GM18873 (cell line): ENCODE results near the gene GEN1.
A peak's percentile ranks its signal among the peaks of the same experiment; 100 is the strongest.

Experiments used
- ATAC-seq: cut with Tn5 transposase; IDR thresholded peaks from one replicate; pipeline ENCODE4 v1.9.1; 2021; ENCODE audit warnings: mild to moderate bottlenecking, moderate library complexity, moderate number of reproducible peaks; ENCODE audit not compliant: unreplicated experiment, low FRiP score

Gene GEN1

DNA sequence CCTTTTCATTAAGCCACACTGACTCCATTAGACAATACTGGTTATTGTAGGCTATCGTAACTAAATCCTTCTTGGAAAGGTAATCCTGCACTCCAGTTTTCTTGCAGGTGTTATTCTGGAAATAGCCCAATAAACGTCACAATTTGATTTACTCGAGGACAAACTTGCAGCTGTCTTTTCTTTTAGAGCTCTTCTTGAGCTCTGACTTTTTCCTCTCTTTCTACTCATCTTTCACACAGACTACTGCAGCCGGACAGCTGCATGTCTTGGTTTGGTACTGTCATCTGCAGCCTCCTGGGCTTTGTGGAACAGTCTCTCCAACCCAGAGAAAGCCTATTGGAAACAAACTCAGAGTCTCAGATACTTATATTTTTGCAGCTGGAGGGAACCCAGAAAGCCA lies 39.4 kb downstream of the GEN1 start:
- no peak for ATAC-seq

DNA sequence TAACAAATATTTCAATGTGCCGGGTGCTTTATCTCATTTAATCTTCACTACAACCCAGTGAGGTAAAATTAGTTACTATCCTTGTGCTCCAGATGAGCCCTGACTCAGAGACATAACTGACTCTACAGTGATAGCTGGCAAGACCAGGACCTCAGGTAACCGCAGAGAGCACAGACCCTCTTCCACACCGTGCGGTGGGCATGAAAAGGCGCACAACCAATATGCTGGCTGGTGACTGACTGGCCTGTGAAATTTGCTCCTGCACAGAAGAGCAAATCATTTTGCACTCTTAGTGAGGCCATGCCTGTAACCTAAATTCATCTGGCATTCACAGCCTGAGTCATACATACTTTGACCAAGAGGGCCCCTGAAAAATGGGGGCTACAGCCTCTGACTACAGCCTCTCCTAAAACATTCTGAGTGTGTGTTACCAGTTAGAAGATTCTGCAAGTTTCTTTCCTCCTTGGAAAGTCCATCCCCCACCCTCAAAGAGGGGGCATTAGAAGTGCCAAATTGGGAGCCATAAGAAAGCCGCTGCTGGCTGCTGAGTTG lies 39.9 kb downstream of the GEN1 start:
- ATAC-seq: no peak

DNA sequence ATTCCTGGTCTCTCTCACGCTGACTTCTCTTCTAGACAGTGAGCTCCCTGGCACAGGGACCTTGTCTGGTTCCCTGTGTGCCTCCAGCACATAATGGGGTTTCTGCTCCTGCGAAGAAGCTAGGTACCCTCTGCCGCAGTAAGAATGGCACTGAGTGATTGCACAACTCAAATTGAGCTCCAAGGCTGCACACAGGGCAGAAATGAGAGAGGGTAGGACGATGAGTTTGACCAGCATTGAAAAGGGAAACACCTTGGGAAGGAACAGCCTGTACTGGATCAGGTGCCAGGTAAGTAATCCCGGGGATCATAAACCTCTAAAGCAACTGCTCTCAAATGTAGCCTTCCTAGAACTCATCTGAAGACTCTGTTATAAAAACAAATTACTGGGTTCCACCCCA lies 41.4 kb downstream of the GEN1 start:
- no peak for ATAC-seq

DNA sequence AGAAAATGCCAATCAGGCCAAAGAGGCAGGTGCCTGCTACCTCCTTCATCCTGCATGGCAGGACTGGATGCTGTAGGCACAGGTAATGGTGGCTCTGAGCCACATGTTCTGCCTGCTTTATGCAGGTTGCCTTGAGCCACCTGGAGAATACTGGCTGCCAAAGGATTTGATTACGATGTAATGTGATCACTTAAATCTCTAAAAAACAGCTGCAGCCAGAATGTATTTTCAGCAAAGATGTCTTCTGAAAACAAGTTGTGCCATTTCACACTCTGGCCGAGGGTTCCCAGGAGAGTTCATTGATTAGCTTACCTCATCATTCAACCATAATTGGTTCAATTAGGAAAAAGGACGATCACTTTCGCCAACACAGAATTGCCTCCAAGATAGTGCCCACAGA lies 44.4 kb downstream of the GEN1 start:
- ATAC-seq: no peak

DNA sequence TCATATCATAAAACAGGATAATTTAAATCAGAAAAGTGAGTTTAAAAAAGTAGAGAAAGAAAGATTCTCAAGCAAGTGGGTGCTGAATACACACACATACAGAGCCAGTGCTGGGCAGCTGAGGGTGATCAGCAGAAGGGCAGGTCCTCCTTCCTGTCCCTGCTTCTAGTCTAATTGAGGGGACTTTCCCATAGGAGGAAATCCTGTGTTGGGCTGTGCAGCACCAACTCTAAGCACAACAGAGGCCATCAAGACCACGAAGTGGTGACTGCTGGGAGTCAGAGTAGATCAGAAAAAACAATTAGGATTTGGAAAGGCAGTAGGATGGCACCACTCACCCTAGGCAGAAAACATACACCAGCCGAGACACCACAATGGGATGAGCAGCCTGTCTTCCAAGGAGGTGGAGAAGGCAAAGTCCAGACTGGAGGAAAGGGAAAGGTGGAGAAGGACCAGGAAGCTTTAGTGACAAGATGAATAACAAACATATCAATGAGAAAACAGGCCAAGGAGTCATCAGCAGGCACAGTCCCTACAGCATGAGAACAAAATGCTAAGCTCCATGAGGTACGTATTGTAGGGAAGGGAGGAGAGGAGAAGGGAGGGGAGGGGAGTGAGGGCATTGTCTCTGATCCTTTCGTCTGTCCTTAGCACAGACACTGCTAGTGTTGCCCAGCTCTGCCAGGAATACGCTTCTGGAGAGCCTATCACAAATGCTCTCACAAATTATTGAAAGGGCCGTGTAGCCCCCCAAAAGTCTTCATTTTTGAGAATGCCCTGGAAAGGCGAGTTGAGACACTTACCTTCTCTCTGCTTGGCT lies 45.6 kb downstream of the GEN1 start:
- ATAC-seq: no peak

DNA sequence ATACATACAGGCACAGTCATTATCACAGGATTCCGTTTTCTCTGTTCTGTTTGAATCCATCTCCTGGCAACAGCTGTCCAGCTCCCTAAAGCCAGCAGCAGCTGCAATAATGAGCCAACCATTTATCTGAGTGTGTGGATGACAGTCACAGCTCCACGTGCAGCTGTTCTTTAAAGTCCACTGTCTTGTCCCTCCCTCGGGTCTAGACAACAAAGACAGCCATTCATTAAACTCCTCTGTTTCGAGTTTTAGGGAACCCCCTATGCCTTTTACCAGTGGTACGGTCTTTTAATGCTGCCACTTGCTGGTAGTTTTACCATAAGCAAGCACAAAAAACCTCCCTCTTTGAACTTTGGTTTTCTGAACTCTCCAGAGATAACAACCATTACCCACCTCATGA lies 46.3 kb downstream of the GEN1 start:
- ATAC-seq: no peak

DNA sequence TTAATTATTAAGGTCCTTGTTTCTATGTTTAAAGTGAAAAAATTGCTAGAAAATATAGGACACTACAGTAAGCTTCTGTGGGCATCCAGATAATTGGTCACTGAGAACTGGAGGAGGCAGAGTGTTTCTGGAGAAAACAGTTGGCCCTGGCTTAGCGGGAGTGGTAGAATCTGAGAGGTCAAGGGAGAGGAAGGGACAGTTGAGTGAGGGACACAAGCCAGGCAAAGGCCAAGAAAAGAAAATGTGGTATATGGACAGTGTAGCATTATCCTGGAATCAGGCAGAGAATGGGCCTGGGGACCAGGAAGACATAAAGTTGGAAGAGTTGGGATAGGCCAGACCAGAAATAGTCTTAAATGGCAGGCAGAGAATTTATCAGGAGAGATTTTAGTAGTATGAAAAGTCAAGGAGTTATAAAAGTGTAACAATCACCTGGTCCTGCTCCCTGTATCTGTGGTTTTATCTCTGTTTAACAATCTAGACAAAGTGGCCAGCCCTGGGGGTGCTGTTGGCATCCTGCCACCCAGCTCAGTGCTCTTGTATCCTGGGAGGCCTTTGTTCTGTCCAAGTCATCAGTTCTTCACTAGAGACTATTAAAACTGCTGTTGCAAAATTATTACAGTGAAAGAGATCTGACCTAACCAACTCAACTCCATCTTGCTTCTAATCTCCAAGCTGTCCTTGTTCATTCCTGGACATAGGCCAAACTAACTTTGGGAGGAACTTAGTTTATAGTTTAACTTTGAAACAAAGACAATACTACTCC lies 46.9 kb downstream of the GEN1 start:
- no peak for ATAC-seq

DNA sequence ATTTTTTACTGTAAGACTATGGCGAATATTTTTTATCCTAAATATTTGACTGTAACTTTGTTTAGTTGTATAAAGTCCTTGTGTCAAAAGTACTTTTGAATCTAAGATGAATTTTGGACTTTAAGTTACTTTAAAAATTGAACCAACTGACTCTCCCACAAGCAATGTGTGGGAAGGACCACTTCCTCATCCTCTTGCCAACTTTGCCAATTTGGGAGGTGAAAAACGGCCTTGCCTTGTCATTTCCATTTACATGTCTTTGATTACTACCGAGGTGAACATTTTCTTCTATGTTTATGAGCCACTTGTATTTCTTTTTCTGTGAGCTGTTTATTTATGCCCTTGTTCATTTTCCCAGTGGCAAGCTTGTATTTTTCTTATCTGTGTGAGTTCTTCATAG lies 49.6 kb downstream of the GEN1 start:
- no peak for ATAC-seq

DNA sequence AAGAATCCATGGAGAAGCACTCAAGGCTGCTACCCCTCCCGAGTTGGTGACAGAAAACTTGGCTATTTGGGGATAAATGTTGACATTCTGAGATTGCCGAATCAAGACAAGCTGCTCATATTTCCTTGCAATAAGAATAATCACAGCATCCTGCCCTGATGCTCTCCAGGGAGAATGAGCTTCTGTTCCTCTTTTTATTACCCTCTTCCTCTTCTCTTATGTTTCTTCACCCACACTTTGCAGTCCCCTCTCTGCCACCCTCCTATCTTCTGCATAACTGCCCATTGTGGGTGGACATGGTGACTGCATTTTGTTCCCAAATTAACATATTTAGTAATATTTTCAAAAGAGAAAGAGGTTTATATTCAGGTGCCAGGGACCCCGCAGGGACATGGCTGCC lies 50.4 kb downstream of the GEN1 start:
- no peak for ATAC-seq

DNA sequence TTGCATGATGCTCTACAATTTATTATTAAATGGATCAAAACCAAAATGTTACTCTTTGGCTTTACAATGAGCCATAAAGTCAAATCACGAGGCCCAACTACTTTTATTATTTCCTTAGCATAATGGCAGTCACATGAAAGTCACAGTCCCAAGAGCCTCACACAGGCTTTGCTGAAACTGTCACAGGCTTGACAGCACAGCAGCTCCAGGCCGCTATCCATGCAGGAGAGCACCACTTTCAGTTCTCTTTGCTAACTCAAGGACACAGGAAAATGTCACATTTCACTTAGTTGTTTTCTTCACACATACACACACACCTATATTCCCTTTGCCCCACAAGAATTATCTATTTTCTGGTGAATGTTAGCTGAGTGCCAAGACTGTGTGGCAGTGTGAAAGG lies 51.2 kb downstream of the GEN1 start:
- no peak for ATAC-seq

DNA sequence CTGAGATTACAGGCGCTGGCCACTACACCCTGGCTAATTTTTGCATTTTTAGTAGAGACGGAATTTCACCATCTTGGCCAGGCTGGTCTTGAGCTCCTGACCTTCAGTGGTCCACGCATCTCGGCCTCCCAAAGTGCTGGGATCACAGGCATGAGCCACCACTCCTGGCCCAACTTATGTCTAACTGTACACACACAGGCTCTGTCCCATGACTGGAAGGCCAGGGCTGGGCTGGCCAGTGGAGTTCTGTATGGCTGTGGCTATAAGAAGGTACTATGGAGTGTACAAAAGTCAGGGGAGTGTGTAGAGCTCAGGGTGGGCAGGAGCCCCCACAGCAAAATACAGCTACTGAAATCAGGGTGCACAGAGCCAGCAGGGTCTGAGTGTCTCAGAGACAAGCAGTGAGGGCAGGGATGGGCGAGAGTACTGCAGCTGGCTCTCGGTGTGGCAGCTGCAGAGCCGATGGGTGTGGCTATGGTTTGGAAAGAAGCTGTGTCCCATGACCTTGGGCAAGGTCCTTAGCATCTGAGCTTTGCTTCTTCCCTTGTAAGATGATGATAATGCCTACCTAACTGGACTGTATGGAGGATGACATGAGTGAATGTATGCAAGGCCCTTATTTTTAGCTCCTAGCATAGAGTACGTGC lies 51.9 kb downstream of the GEN1 start:
- no peak for ATAC-seq

DNA sequence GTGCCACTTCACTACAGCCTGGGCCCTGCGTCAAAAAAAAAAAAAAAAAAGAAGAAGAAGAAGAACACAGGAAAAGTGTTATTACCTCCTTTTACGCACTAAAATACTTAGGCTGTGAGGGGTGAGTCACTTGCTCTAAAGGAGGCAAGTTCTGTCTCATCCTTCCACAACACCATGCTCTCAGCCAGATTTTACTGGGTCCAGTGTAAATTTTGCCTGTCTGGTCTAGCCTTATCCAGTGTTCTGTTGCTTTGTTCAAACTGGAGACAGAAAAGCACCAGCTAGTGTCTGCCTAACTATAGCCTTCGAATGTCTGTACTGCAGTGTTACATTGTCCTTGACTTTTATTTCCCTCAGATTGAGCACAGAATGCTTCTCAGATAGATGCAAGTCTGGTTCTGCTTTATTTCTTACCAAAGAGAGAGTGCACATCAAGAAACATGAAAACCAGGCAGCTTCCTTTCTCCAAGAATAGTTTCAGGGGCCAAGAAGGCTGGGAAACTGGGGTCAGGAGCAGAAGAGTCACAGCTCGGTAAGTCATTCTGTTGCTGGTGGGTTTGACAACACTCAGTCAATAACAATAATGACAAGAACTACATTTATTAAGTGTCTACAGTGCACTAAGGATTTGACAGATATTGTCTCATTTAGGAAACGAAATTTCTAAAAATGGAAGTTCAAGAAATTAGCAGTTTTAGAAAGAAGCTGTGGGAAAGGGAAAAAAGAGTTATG lies 59.2 kb downstream of the GEN1 start:
- ATAC-seq: peak; percentile 39

DNA sequence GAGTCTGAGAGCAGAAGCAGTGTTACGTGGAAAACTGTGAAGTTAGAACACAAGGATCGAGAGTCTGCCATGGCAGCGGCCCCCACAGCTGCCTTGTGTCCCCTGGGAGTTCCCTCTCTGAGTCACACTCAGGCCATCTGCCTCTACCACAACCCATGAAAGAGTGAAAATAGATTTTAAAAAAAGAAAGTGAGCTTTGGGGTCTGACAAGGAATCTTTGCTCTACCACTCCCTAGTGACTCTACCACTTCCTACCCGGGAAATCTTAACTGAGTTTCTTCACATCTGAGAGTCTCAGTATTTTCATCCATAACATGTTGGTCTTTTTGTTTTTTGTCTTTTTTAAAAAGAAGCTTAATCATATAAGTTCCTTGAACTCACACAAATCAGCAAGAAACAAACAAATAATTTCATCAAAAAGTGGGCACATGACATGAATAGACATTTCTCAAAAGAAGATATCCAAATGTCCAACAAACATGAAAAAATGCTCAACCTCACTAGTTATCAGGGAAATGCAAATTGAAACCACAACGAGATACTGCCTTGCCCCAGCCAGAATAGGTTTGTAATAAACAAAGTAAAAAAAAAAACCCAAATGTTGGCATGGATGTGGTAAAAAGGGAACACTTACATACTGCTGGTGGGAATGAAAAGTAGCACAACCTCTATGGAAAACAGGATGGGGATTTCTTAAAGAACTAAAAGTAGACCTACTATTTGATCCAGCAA lies 60.0 kb downstream of the GEN1 start:
- peak; percentile 92 for ATAC-seq

DNA sequence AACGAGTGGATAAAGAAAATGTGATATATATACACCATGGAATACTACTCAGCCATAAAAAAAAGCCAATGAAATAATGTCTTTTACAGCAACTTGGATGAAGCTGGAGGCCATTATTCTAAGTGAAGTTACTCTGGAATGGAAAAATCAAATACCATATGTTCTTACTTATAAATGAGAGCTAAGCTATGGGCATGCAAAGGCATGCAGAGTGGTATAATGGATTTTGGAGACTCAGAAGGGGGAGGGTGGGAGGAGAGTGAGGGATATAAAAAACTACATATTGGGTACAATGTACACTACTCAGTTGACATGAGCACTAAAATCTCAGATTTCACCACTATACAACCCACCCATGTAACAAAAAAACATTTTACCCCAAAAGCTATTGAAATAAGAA lies 60.7 kb downstream of the GEN1 start:
- no peak for ATAC-seq

DNA sequence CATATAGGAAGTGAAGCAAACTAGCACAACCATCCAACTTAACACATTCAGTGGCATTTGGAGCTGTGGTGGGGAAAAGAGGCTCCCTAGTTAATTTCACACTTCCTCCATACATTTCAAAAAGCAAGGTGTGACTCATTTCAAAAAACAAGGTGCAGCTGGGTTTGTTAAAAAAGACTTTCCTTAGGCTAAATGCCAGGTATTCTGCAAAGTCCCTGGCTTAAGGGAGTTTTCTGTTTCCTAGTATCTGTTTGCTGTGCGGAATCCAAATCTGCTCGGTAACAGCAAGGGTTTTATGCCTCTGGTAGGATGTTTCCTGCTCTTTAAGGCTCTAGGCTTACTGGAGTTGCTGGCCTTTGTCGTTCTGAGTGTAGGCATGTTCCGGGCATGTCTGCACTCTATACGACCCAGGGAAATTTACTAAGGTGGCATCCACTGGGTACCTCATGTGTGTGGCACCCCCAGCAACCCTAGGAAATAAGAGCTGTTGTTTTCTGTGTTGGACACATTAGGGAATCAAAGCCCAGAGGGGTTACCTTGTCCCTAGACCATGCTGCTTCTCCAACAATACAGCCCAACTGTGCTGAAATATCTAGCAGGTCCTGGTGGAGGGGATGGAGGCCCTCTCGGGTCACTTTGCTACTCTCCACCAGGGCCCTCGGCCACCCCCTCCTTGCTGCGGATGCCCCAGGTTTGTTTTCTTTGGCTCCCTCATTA lies 61.7 kb downstream of the GEN1 start:
- ATAC-seq: no peak

DNA sequence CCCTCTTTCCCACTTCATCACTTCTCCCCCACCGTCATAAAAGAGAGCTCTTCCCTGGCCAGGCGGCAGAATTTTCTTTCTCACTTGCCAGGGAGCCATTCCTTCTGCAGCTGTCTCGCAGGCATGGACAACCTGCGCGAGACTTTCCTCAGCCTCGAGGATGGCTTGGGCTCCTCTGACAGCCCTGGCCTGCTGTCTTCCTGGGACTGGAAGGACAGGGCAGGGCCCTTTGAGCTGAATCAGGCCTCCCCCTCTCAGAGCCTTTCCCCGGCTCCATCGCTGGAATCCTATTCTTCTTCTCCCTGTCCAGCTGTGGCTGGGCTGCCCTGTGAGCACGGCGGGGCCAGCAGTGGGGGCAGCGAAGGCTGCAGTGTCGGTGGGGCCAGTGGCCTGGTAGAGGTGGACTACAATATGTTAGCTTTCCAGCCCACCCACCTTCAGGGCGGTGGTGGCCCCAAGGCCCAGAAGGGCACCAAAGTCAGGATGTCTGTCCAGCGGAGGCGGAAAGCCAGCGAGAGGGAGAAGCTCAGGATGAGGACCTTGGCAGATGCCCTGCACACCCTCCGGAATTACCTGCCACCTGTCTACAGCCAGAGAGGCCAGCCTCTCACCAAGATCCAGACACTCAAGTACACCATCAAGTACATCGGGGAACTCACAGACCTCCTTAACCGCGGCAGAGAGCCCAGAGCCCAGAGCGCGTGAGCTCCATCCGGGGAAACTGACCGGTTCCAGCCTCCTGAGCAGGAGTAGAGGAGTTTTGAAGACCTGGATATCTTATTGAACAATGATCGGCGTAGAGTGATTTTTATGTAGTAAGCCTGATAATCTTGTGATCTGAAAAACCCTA lies 62.7 kb downstream of the GEN1 start, which contains the start of gene MSGN1:
Gene MSGN1, plus strand, starts transcription at position 65 of the 850 bp plus-strand sequence. Its CDS starts 59 bp downstream, at position 124.
- ATAC-seq: no peak

DNA sequence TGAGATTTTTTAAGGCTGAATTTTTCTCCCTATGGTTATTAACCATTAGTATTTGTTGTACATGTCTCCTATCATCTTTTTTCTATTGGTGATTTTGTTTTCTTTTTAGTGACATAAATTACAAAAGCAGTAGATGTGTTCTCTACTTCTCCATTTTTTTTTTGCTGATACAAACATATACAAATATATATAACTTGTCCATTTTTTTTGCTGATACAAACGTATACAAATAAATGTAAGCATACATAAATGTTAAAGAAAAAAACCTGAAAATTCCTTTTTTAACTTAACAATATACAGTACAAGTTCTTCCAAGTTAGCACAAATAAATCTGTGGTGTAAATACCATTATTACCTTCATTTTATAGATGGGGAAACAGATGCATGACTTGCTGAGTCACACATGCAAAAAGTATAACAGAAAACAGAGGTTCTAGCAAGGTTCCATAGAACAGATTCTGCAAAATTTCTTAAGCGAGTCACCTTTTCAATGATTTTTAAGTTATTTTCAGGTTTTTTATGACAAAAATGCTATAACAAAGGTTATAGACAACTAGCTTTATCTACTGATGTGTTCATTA lies 64.4 kb downstream of the GEN1 start:
- ATAC-seq: no peak

DNA sequence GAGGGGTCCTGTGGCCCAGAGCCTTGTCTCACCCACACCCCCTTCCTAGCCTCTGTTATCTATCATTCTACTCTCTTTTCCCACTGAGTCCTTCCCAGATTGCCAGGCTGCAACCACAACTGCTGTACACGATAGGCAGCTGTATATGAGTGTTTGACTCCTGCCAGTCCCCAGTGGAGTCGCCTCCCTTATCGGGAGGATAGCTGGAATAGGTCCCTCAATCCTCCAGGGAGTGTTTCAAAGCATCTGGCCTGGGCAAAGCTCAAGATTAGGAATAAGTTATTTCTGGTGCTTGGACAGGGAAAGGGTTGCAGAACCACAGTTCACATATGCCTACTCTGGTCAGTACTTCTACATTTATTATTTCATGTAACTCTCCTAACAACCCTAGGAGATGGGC lies 67.1 kb downstream of the GEN1 start:
- no peak for ATAC-seq
